IMR-90 (cell line): ENCODE results near the gene PLD2. TPM values are rescaled to one million over a fixed set of nuclear protein-coding genes. Genes with fewer than 3 reads are reported as not detected.

Experiments used
- ATAC-seq: fragments of 200-7000 bp; cut with Tn5 transposase; 2 replicates; pipeline ENCODE4 v1.9.1; 2020; ENCODE audit warnings: low read depth, mild to moderate bottlenecking, moderate library complexity
- BruUV-seq: library from RNA; stranded (reverse); fragments of 400-500 nt; replicated peaks from 2 replicates; lab custom pipeline; 2021; lab: Mats Ljungman, UMichigan
- CTCF ChIA-PET: fragments of 300-600 bp; formaldehyde crosslinking; extraction: SDS; loops from one replicate; lab custom pipeline; 2021; ENCODE audit warnings: antibody characterized with exemption; lab: Yijun Ruan, JAX
- POLR2A ChIA-PET: fragments of 300-600 bp; sonication (Branson Sonifier 250); formaldehyde crosslinking; loops from one replicate; lab custom pipeline; 2022; ENCODE audit warnings: antibody characterized with exemption; ENCODE audit not compliant: unreplicated experiment; lab: Charles Lee
- DNase-seq: peaks from one replicate; pipeline ENCODE4 v3.0.0; 2013
- H2AFZ ChIP-seq: replicated peaks from 2 replicates; pipeline ENCODE3; 2013; ENCODE audit warnings: low read length, mild to moderate bottlenecking; ENCODE audit not compliant: poor library complexity
- H2AK5ac ChIP-seq: 2 replicates; pipeline ENCODE4 v1.6.1; 2013; ENCODE audit warnings: low read depth, low read length, inconsistent platforms
- H2AK9ac ChIP-seq: replicated peaks from 2 replicates; pipeline ENCODE3; 2013; ENCODE audit warnings: mild to moderate bottlenecking, low read depth, low read length, moderate library complexity; ENCODE audit not compliant: poor library complexity
- H2BK120ac ChIP-seq: 2 replicates; pipeline ENCODE4 v1.6.1; 2013; ENCODE audit warnings: low read depth, low read length, inconsistent platforms
- H2BK15ac ChIP-seq: 3 replicates; pipeline ENCODE4 v1.6.1; 2013; ENCODE audit warnings: low read depth, low read length, inconsistent platforms
- H2BK20ac ChIP-seq: 2 replicates; pipeline ENCODE4 v1.6.1; 2013; ENCODE audit warnings: low read depth, mild to moderate bottlenecking, inconsistent platforms, low read length, moderate library complexity
- H2BK5ac ChIP-seq: 2 replicates; pipeline ENCODE4 v1.6.1; 2013; ENCODE audit warnings: mild to moderate bottlenecking, low read depth, low read length, inconsistent platforms; ENCODE audit not compliant: poor library complexity, severe bottlenecking
- H3K14ac ChIP-seq: replicated peaks from 2 replicates; pipeline ENCODE4 v1.6.1; 2013; ENCODE audit warnings: low read depth, low read length, inconsistent platforms
- H3K18ac ChIP-seq: 2 replicates; pipeline ENCODE4 v1.6.1; 2013; ENCODE audit warnings: low read depth, low read length, control low read depth
- H3K23ac ChIP-seq: 2 replicates; pipeline ENCODE4 v1.6.1; 2013; ENCODE audit warnings: low read depth, low read length, inconsistent platforms
- H3K27ac ChIP-seq: 2 replicates; pipeline ENCODE4 v1.5.1; 2013; ENCODE audit warnings: mild to moderate bottlenecking, control low read depth, low read length; ENCODE audit not compliant: insufficient read depth
- H3K27me3 ChIP-seq: 2 replicates; pipeline ENCODE4 v1.6.1; 2013; ENCODE audit warnings: low read length; ENCODE audit not compliant: control insufficient read depth, insufficient read depth
- H3K36me3 ChIP-seq: 2 replicates; pipeline ENCODE4 v1.6.1; 2013; ENCODE audit warnings: low read length, mixed read lengths; ENCODE audit not compliant: control insufficient read depth, insufficient read depth
- H3K4ac ChIP-seq: 2 replicates; pipeline ENCODE4 v1.6.1; 2013; ENCODE audit warnings: low read depth, low read length, inconsistent platforms
- H3K4me1 ChIP-seq: 2 replicates; pipeline ENCODE4 v1.6.1; 2013; ENCODE audit warnings: low read length, mixed read lengths; ENCODE audit not compliant: control insufficient read depth, insufficient read depth
- H3K4me2 ChIP-seq: 2 replicates; pipeline ENCODE4 v1.6.1; 2013; ENCODE audit warnings: low read depth, mild to moderate bottlenecking, control low read depth, low read length, moderate library complexity
- H3K4me3 ChIP-seq: 2 replicates; pipeline ENCODE4 v1.5.1; 2013; ENCODE audit warnings: low read depth, mild to moderate bottlenecking, control low read depth, low read length, moderate library complexity; ENCODE audit not compliant: insufficient read depth
- H3K56ac ChIP-seq: 2 replicates; pipeline ENCODE4 v1.6.1; 2013; ENCODE audit warnings: low read length, inconsistent platforms; ENCODE audit not compliant: insufficient read depth; ENCODE audit errors: extremely low read depth
- H3K79me1 ChIP-seq, 2 experiments: 2 replicates each; pipeline ENCODE4 v1.6.1; 2013; ENCODE audit warnings: low read length in 2 of 2, inconsistent platforms in 1 of 2, low read depth in 1 of 2
- H3K9ac ChIP-seq: 2 replicates; pipeline ENCODE4 v1.6.1; 2013; ENCODE audit warnings: low read depth, low read length, control low read depth
- H3K9me1 ChIP-seq: 2 replicates; pipeline ENCODE4 v1.6.1; 2013; ENCODE audit warnings: low read length, inconsistent platforms; ENCODE audit not compliant: insufficient read depth
- H3K9me3 ChIP-seq: 2 replicates; pipeline ENCODE4 v1.6.1; 2013; ENCODE audit warnings: low read length; ENCODE audit not compliant: control insufficient read depth, insufficient read depth
- H4K20me1 ChIP-seq: 2 replicates; pipeline ENCODE4 v1.6.1; 2013; ENCODE audit warnings: low read length, inconsistent platforms; ENCODE audit not compliant: insufficient read depth
- H4K5ac ChIP-seq: 2 replicates; pipeline ENCODE4 v1.6.1; 2013; ENCODE audit warnings: mild to moderate bottlenecking, low read depth, low read length, control low read depth
- H4K8ac ChIP-seq, 2 experiments: 2 replicates each; pipeline ENCODE4 v1.6.1; 2013; ENCODE audit warnings: low read depth in 2 of 2, low read length in 2 of 2, control low read depth in 1 of 2, inconsistent platforms in 1 of 2
- H4K91ac ChIP-seq: 2 replicates; pipeline ENCODE4 v1.6.1; 2013; ENCODE audit warnings: low read depth, low read length, inconsistent platforms; ENCODE audit not compliant: insufficient read depth
- BHLHE40 ChIP-seq: fragments of 150-350 bp; IDR thresholded peaks from 2 replicates; pipeline ENCODE4 v1.6.1; 2016; ENCODE audit warnings: mild to moderate bottlenecking, low read depth, low read length
- MAZ ChIP-seq: IDR thresholded peaks from 2 replicates; pipeline ENCODE4 v1.6.1; 2012; ENCODE audit warnings: low read depth, mild to moderate bottlenecking, low read length, improper control_type of control experiment, moderate library complexity, borderline replicate concordance
- POLR2A ChIP-seq: IDR thresholded peaks from 2 replicates; pipeline ENCODE4 v1.6.1; 2012; ENCODE audit warnings: mild to moderate bottlenecking, low read depth, low read length
- WGBS, 2 experiments: methylation state at CpG; one replicate each; pipeline versions ENCODE4 v1.1.5 to v1.1.7; 2013; ENCODE audit warnings: missing lambda C conversion rate in 2 of 2; ENCODE audit not compliant: insufficient read length in 1 of 2; ENCODE audit errors: extremely low coverage in 2 of 2; 5-methylcytosine and 5-hydroxymethylcytosine counted together
- dilution Hi-C: fragments of 300-500 bp; cut with HindIII; formaldehyde crosslinking; loops from one replicate; pipeline ENCODE4 v1.14.3; 2018; ENCODE audit warnings: low sequenced_read_pairs; ENCODE audit not compliant: unreplicated experiment
- in situ Hi-C: fragments of 300-500 bp; cut with MboI; formaldehyde crosslinking; loops from 3 replicates; pipeline ENCODE4 v1.14.3; 2019; ENCODE audit warnings: low sequenced_read_pairs, inconsistent platforms, mixed read lengths
- intact Hi-C: fragments of 100-400 bp; cut with micrococcal nuclease; formaldehyde crosslinking; loops from 2 replicates; pipeline ENCODE4 v1.10.0; 2022
- polyA plus RNA-seq, 3 experiments: library from polyadenylated mRNA; depleted of rRNA; stranded (reverse); fragments of >200 nt; gene quantifications; 2 replicates each; pipeline ENCODE4 v1.2.3, GENCODE V29; 2012; ENCODE audit warnings: low replicate concordance in 1 of 3
- total RNA-seq: library from RNA; depleted of rRNA; stranded (reverse); fragments of >200 nt; gene quantifications from 2 replicates; pipeline ENCODE4 v1.2.3, GENCODE V29; 2012
- TF ChIP-seq, protein P1 (sequence below): fragments of 150-350 bp; IDR thresholded peaks from 2 replicates; pipeline ENCODE4 v1.6.1; 2017; ENCODE audit warnings: mild to moderate bottlenecking, antibody characterized with exemption, low read length, low read depth

Gene PLD2
- total and polyA plus RNA-seq, 2 of the 4 experiments (the other 2 are of a cell fraction): 12.5 to 28.0 TPM

DNA sequence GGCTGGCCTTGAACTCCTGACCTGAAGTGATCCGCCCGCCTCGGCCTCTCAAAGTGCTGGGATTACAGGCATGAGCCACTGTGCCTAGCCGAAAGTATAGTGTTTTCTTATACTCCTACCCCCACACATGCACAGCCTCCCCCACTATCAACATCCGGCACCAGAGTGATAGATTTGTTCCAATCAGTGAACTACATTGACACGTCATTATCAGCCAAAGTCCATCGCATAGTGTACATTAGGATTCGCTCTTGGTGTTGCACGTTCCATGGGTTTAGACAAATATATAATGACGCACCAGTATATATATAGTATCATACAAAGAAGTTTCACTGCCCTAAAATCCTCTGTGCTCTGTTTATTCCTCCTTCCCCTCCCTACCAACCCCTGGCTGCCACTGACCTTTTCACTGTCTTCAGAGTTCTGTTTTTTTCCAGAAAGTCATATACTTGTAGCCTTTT lies 47.1 kb upstream of the PLD2 start:
- no peaks in the 10 kb centered on the region for H3K36me3 ChIP-seq
- POLR2A ChIA-PET: no interaction called here
- H3K14ac ChIP-seq: no peak overlapping the region
- no CpG with 5 or more reads among the region's 10 CpGs for WGBS, 2 experiments
- H3K4me3 ChIP-seq: no peak overlapping the region
- no peaks in the 10 kb centered on the region for H3K9me3 ChIP-seq
- no peak overlapping the region for H4K5ac ChIP-seq
- in situ Hi-C loops (no loop called here), intact Hi-C loops (no loop called here), dilution Hi-C loops (no loop called here)
- H2BK15ac ChIP-seq: no peak overlapping the region
- no peak overlapping the region for H2AK5ac ChIP-seq
- H3K4me1 ChIP-seq: no peaks in the 10 kb centered on the region
- H2AK9ac ChIP-seq: no peak overlapping the region
- no peak overlapping the region for H2BK20ac ChIP-seq
- H3K79me1 ChIP-seq: no peaks in the 10 kb centered on the region
- no TSS peak for BruUV-seq
- H3K4me2 ChIP-seq: no peak overlapping the region
- no peak overlapping the region; the same call in 1 of the 2 replicates for H3K23ac ChIP-seq
- TF ChIP-seq POLR2A (no peak), MAZ (no peak), BHLHE40 (0 out of 2 replicates have a peak, but pooled peaks have one; percentile 15)
- TF ChIP-seq, protein P1, sequence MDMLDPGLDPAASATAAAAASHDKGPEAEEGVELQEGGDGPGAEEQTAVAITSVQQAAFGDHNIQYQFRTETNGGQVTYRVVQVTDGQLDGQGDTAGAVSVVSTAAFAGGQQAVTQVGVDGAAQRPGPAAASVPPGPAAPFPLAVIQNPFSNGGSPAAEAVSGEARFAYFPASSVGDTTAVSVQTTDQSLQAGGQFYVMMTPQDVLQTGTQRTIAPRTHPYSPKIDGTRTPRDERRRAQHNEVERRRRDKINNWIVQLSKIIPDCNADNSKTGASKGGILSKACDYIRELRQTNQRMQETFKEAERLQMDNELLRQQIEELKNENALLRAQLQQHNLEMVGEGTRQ: no peak
- no peak overlapping the region for H3K9ac ChIP-seq
- no peak overlapping the region for H2AFZ ChIP-seq
- H3K4ac ChIP-seq: no peak overlapping the region
- DNase-seq (no peak), ATAC-seq (no peak)
- H4K20me1 ChIP-seq: no peaks in the 10 kb centered on the region
- 0 out of 2 replicates have a peak, but pooled peaks cover 3% of the 10 kb centered on the region for H3K9me1 ChIP-seq
- H3K27me3 ChIP-seq: peaks cover 30% of the 10 kb centered on the region
- no peak overlapping the region for H4K91ac ChIP-seq
- no peak overlapping the region for H2BK5ac ChIP-seq
- no peak overlapping the region for H3K18ac ChIP-seq
- no peak overlapping the region for H4K8ac ChIP-seq
- H2BK120ac ChIP-seq: no peak overlapping the region
- no peak overlapping the region for H3K27ac ChIP-seq
- CTCF ChIA-PET: no interaction called here
- H3K56ac ChIP-seq: no peak overlapping the region
